A549 (cell line): ENCODE measurements around the gene SYT12. TPM values are rescaled to one million over a fixed set of nuclear protein-coding genes. Genes with fewer than 3 reads are reported as not detected.

Experiments used
- ATAC-seq, 2 experiments: fragments of 200-7000 bp in 1 of 2; fragments of >200 bp in 1 of 2; cut with Nextera tagmentation in 1 of 2; cut with Tn5 transposase in 1 of 2; 3 replicates each; pipeline versions ENCODE4 v1.8.0 to v1.9.1; 2018 to 2020; ENCODE audit warnings: mild to moderate bottlenecking in 1 of 2, moderate library complexity in 1 of 2
- CTCF ChIA-PET: fragments of 300-600 bp; sonication (Branson Sonifier 250); formaldehyde crosslinking; extraction: SDS; loops from one replicate; lab custom pipeline; 2021; ENCODE audit warnings: antibody characterized with exemption, inconsistent platforms; lab: Yijun Ruan, JAX
- POLR2A ChIA-PET: fragments of 350-600 bp; formaldehyde crosslinking; extraction: SDS; loops from one replicate; lab custom pipeline; 2021; ENCODE audit warnings: antibody characterized with exemption, inconsistent platforms; lab: Yijun Ruan, JAX
- DNase-seq, 2 experiments: peaks; one replicate each; pipeline versions ENCODE4 v3.0.0 to v3.0.0-alpha.2; 2011 to 2016; ENCODE audit warnings: low read depth in 1 of 2, low spot score in 1 of 2
- FAIRE-seq: peaks from 2 replicates; lab custom pipeline; 2011; peaks lifted over from hg19 to GRCh38; lab: Jason Lieb, UNC
- H3K27ac ChIP-seq, 2 experiments: fragments of >200 bp; sonication (Bioruptor Twin); formaldehyde crosslinking; 3 replicates each; pipeline ENCODE4 v1.5.1; 2016 to 2017
- H3K4me1 ChIP-seq: fragments of >200 bp; sonication (Bioruptor Twin); formaldehyde crosslinking; 3 replicates; pipeline ENCODE4 v1.6.1; 2016
- H3K4me2 ChIP-seq: fragments of >200 bp; sonication (Bioruptor Twin); formaldehyde crosslinking; 3 replicates; pipeline ENCODE4 v1.6.1; 2016
- H3K4me3 ChIP-seq: fragments of >200 bp; sonication (Bioruptor Twin); formaldehyde crosslinking; 3 replicates; pipeline ENCODE4 v1.5.1; 2016
- H3K9me3 ChIP-seq: fragments of >200 bp; sonication (Bioruptor Twin); formaldehyde crosslinking; 3 replicates; pipeline ENCODE4 v1.6.1; 2016
- ATOH8 ChIP-seq: fragments of 250-450 bp; sonication (Bioruptor Pico); IDR thresholded peaks from 2 replicates; pipeline ENCODE4 v1.5.0; 2020; ENCODE audit warnings: low read depth, mild to moderate bottlenecking, moderate library complexity
- BCL3 ChIP-seq: fragments of >200 bp; sonication (Bioruptor Twin); formaldehyde crosslinking; IDR thresholded peaks from 3 replicates; pipeline ENCODE4 v1.6.1; 2016
- BHLHE40 ChIP-seq: IDR thresholded peaks from 2 replicates; pipeline ENCODE4 v1.6.1; 2012; ENCODE audit warnings: low read depth, low read length, inconsistent platforms
- CBX8 ChIP-seq: fragments of 200-600 bp; sonication (generic); IDR thresholded peaks from 2 replicates; pipeline ENCODE4 v1.6.1; 2016
- CEBPB ChIP-seq, 2 experiments: fragments of >200 bp in 1 of 2; sonication (Bioruptor Twin) in 1 of 2; formaldehyde crosslinking in 1 of 2; IDR thresholded peaks; 2 replicates each; pipeline ENCODE4 v1.6.1; 2012 to 2016
- CTCF ChIP-seq: fragments of >200 bp; sonication (Bioruptor Twin); formaldehyde crosslinking; IDR thresholded peaks from 3 replicates; pipeline ENCODE4 v1.5.1; 2016
- EHF ChIP-seq: fragments of 250-450 bp; sonication (Bioruptor Pico); IDR thresholded peaks from 2 replicates; pipeline ENCODE4 v1.5.0; 2020; ENCODE audit warnings: mild to moderate bottlenecking
- EP300 ChIP-seq, 2 experiments: fragments of >200 bp; sonication (Bioruptor Twin); formaldehyde crosslinking; IDR thresholded peaks; 2 replicates in 1 of 2; 3 replicates in 1 of 2; pipeline ENCODE4 v1.6.1; 2016 to 2017
- FOSL2 ChIP-seq, 2 experiments: fragments of 450-650 bp in 1 of 2; fragments of >200 bp in 1 of 2; sonication (Bioruptor Twin) in 1 of 2; formaldehyde crosslinking; IDR thresholded peaks; 2 replicates each; pipeline versions ENCODE4 v1.5.0 to v1.6.1; 2016 to 2020; ENCODE audit warnings: mild to moderate bottlenecking in 1 of 2, moderate library complexity in 1 of 2
- HES2 ChIP-seq: fragments of >200 bp; sonication (Bioruptor Twin); formaldehyde crosslinking; IDR thresholded peaks from 2 replicates; pipeline ENCODE4 v1.6.1; 2016
- KDM1A ChIP-seq: fragments of 200-600 bp; sonication (generic); IDR thresholded peaks from 2 replicates; pipeline ENCODE4 v1.6.1; 2016; ENCODE audit warnings: low read depth, mild to moderate bottlenecking
- MAX ChIP-seq: IDR thresholded peaks from 2 replicates; pipeline ENCODE4 v1.6.1; 2012
- MYC ChIP-seq: IDR thresholded peaks from 2 replicates; pipeline ENCODE4 v1.6.1; 2012; ENCODE audit warnings: mild to moderate bottlenecking, inconsistent platforms, low read length, improper control_type of control experiment, borderline replicate concordance
- PBX3 ChIP-seq: IDR thresholded peaks from 2 replicates; pipeline ENCODE4 v1.6.1; 2012
- RFX5 ChIP-seq: fragments of 450-650 bp; IDR thresholded peaks from 2 replicates; pipeline ENCODE4 v1.7.1; 2014; ENCODE audit warnings: antibody characterized with exemption, mild to moderate bottlenecking, moderate library complexity
- TFCP2L1 ChIP-seq: fragments of 250-450 bp; sonication (Bioruptor Pico); IDR thresholded peaks from 2 replicates; pipeline ENCODE4 v1.5.0; 2021; ENCODE audit warnings: mild to moderate bottlenecking
- ZC3H11A ChIP-seq: fragments of 450-650 bp; IDR thresholded peaks from 2 replicates; pipeline ENCODE4 v1.6.1; 2014; ENCODE audit warnings: antibody characterized with exemption, mild to moderate bottlenecking
- ZFP36 ChIP-seq: fragments of 450-650 bp; IDR thresholded peaks from 2 replicates; pipeline ENCODE4 v1.6.1; 2014; ENCODE audit warnings: borderline replicate concordance; ENCODE audit not compliant: partially characterized antibody
- WGBS: methylation state at CpG from one replicate; pipeline ENCODE4 v1.1.6; 2017; ENCODE audit errors: missing lambda C conversion rate; 5-methylcytosine and 5-hydroxymethylcytosine counted together
- polyA plus RNA-seq, 4 experiments: library from polyadenylated mRNA; depleted of rRNA in 3 of 4; stranded (reverse); fragments of >200 nt; fragmentation: RNase III in 1 of 4; extraction: RNeasy Plus Mini Kit Qiagen cat#74134 plus additional on column Dnase treatment in 1 of 4; gene quantifications; 2 replicates in 3 of 4; 3 replicates in 1 of 4; pipeline ENCODE4 v1.2.3, GENCODE V29; 2011 to 2017

Gene SYT12
- polyA plus RNA-seq, 2 of the 4 experiments (the other 2 are of a cell fraction): 1.4 to 9.6 TPM

- Histone ChIP-seq H3K27ac (peak overlapping the region; percentile 74 to 82; a peak in 4 of 6 replicates), H3K4me1 (peaks cover 33% of the 10 kb centered on the region)
- ChIA-PET POLR2A (interaction anchor here (0.7 to 1.2 kb wide), 4 partner anchors 10 to 333 kb away, joined by 3 to 4 read pairs (median 4); partner anchors contain the start of gene SYT12), CTCF (interaction anchor here (0.6 to 2.5 kb wide), 4 partner anchors 8 to 104 kb away, joined by 3 to 9 read pairs (median 4); no protein-coding TSS in a partner anchor)
- no peak for TF ChIP-seq MYC
- TF ChIP-seq FOSL2 (IDR thresholded peaks at IDR 0.05): no peak
- TF ChIP-seq FOSL2 (CRISPR knock-in tag; IDR thresholded peaks at IDR 0.05): peak; percentile 83
- TF ChIP-seq, all 56 proteins: peak for 1
- ATAC-seq (0 out of 6 replicates have a peak, but pooled peaks of 1 of the 2 experiments have one; percentile 3), DNase-seq (no peak), FAIRE-seq (no peak)
- Histone ChIP-seq H3K4me2 (peak overlapping the region; percentile 68), H3K9me3 (no peaks in the 10 kb centered on the region), H3K4me3 (no peak overlapping the region)
- 80% methylated on average over 22 of the region's 23 CpGs for WGBS
Observed at GRCh38 chr11:67031791-67032561, 9.0 kb downstream of the SYT12 start.

GRCh38 chr11:67032830-67033551, 10.1 kb downstream of the SYT12 start:
- WGBS: 44% methylated on average over 12 of the region's 12 CpGs
- ChIA-PET CTCF (interaction anchor here (0.6 to 1.2 kb wide), 5 partner anchors 9 to 149 kb away, joined by 3 to 6 read pairs (median 3); no protein-coding TSS in a partner anchor), POLR2A (interaction anchor here (0.7 to 1.2 kb wide), 7 partner anchors 11 to 334 kb away, joined by 3 to 6 read pairs (median 4); partner anchors contain the start of gene SYT12)
- ATAC-seq (peak; percentile 87 to 94), FAIRE-seq (no peak), DNase-seq (peak; percentile 60 to 64)
- Histone ChIP-seq H3K4me2 (peak overlapping the region; percentile 68), H3K27ac (peak overlapping the region; percentile 74 to 82), H3K4me3 (no peak overlapping the region), H3K9me3 (no peaks in the 10 kb centered on the region), H3K4me1 (peaks cover 33% of the 10 kb centered on the region)
- no peak for TF ChIP-seq BHLHE40
- no peak for TF ChIP-seq HES2
- 0 out of 2 replicates have a peak, but pooled peaks have one; percentile 25 for TF ChIP-seq MAX
- peak; percentile 60 for TF ChIP-seq ZFP36

GRCh38 chr11:67033661-67034166, 10.8 kb downstream of the SYT12 start:
- Histone ChIP-seq H3K27ac (peak overlapping the region; percentile 74 to 82), H3K9me3 (no peaks in the 10 kb centered on the region)
- TF ChIP-seq EHF (CRISPR knock-in tag) (no peak), ZFP36 (no peak), CEBPB (IDR thresholded peaks at IDR 0.05) (peak; percentile 40 to 72; a peak in 1 of 4 replicates), CBX8 (no peak), MAX (0 out of 2 replicates have a peak, but pooled peaks have one; percentile 10), KDM1A (no peak), RFX5 (no peak), PBX3 (no peak), TFCP2L1 (CRISPR knock-in tag) (no peak), ZC3H11A (no peak), EP300 (IDR thresholded peaks at IDR 0.05) (no peak), ATOH8 (CRISPR knock-in tag) (no peak), CTCF (no peak), BCL3 (no peak), MYC (no peak)
- TF ChIP-seq, all 56 proteins: peak for 2
- ChIA-PET POLR2A (interaction anchor here (1.2 kb wide), 2 partner anchors 11 to 21 kb away, joined by 4 read pairs; partner anchors contain the start of gene SYT12), CTCF (interaction anchor here (0.9 to 1.2 kb wide), 2 partner anchors 12 to 46 kb away, joined by 3 to 6 read pairs; no protein-coding TSS in a partner anchor)
- FAIRE-seq (peak; percentile 61), ATAC-seq (peak; percentile 40 to 64; a peak in 5 of 6 replicates), DNase-seq (no peak)
- Histone ChIP-seq H3K4me3 (no peak overlapping the region), H3K4me1 (peaks cover 33% of the 10 kb centered on the region), H3K4me2 (peak overlapping the region; percentile 68)
- WGBS: 47% methylated on average over 8 of the region's 8 CpGs
